ENCODE measurements around the gene CNN3. TPM values are rescaled to one million over a fixed set of nuclear protein-coding genes. Genes with fewer than 3 reads are reported as not detected.

Gene CNN3
- total and polyA plus RNA-seq, 8 donors = 239 to 326 (median 277) TPM

DNA sequence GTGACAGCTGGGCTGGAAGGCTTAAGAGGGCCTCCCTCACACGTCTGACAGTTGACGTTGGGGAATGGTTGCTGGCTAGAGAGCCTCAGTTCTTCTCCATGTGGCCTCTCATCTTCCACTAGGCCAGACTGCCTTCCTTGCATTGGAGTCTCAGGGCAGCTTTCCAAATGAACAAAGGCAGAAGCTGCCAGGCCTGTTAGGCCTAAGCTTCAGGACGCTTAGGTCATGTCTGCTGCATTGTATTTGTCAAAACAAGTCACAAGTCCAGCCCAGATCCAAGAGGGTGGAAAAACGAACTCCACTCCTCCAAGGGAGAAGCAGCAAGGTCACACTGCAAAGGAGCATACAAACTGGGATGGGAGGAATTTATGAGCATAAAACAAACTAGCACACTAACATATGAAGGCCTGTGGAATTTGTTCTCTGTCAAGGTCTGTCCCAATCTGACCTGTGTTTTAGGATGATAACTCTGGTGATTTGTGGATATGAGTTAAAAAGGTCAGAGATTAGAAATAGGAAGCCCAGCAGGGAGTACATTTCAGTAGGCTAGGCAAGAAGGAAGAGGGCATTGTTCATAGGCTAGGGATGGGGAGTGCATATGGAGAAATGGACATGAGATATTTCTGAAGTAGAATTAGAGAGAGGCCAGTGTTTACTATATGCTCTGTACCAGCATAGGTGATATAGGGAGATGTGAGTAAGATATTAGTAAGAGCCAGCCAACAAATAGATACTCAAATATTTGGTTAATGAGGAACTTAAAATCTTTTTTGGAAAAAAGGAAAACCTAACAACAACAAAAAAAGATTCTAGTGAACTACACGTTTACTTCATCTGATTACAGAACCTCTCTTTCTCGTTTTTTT, 29.1 kb upstream of the CNN3 start:
- ATAC-seq (peak; percentile 14), DNase-seq (no peak)
- Histone ChIP-seq H3K9me3 (no peaks in the 10 kb centered on the region), H3K27ac (no peak overlapping the region), H3K27me3 (no peaks in the 10 kb centered on the region), H3K36me3 (no peaks in the 10 kb centered on the region), H3K4me1 (peaks cover 0 to 4% of the 10 kb centered on the region in 2 donors), H3K4me3 (no peak overlapping the region)
- intact Hi-C loops (cut with DNase I) = no loop called here
- TF ChIP-seq, protein P1, sequence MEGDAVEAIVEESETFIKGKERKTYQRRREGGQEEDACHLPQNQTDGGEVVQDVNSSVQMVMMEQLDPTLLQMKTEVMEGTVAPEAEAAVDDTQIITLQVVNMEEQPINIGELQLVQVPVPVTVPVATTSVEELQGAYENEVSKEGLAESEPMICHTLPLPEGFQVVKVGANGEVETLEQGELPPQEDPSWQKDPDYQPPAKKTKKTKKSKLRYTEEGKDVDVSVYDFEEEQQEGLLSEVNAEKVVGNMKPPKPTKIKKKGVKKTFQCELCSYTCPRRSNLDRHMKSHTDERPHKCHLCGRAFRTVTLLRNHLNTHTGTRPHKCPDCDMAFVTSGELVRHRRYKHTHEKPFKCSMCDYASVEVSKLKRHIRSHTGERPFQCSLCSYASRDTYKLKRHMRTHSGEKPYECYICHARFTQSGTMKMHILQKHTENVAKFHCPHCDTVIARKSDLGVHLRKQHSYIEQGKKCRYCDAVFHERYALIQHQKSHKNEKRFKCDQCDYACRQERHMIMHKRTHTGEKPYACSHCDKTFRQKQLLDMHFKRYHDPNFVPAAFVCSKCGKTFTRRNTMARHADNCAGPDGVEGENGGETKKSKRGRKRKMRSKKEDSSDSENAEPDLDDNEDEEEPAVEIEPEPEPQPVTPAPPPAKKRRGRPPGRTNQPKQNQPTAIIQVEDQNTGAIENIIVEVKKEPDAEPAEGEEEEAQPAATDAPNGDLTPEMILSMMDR (IDR thresholded peaks at IDR 0.05) = no peak

DNA sequence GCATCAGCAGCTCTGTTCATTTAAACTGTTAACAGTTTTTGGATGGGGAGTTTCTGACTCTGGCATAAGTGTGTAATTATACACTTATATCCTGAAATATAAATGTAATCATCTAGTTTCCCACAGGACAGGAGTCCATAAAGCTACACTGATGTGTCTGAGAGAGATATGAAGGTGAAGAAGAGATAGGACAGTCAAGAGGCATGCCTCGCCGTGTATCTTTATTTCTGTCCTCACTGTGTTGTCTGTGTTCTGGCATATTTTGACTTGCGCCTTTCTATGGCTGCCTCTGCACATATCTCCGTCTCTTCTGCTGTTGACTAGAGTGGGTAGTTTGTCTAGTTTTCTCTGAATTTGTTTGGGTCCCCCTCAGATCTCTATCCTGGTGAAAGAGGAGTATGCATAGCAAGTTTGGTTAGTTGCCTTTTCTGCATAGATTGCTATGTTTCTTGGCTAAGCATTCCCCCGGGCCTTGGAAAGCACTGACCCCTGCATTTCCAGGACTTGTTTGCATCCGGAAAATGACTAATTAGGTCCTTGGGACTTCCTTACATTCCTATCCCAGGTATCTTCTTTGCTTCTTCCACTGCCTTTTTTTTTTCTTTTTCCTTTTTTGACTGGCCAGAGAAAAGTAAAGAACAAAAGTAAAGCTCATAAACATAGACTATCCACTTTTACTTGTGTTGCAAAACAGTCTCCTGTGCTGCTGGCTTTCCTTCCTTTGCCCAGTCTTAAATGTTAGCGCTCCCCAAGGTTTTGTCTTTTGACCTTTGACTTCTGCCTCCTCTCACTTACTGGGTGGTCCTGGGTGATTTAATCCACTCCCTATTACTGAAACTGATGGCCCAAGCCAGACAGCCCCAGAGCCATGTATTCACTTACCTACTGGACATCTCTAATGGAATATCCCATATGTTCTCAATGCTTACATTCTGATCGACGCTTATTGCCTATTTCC, 27.6 kb upstream of the CNN3 start:
- Histone ChIP-seq H3K4me3 (no peak overlapping the region), H3K27ac (peak overlapping the region in 1 of 2 donors; percentile 39), H3K36me3 (no peaks in the 10 kb centered on the region), H3K27me3 (no peaks in the 10 kb centered on the region), H3K9me3 (no peaks in the 10 kb centered on the region), H3K4me1 (peaks cover 0 to 9% of the 10 kb centered on the region in 2 donors)
- no peak for ATAC-seq
- intact Hi-C loops (cut with DNase I) = no loop called here
- no peak for DNase-seq
- TF ChIP-seq, protein P1 (IDR thresholded peaks at IDR 0.05) = no peak

DNA sequence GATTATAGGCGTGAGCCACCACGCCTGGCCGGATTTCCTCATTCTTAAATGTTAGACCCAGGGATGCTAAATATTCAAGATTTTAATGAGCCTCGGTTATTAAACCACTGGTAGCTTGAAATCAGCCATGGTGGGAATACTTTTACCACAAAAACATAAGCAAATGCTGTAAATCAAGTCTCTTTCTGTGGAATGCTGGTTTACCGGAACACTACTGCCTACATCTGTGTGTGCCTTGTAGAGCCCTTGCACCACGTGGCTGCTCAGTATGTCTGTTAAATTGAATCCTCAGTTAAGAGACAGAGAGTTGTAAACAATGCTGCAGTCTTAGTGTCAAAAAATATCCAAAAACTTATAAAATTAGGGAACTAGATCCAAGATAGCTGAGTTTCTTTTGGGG, 26.8 kb upstream of the CNN3 start:
- DNase-seq (no peak), ATAC-seq (no peak)
- no peak overlapping the region for H3K27ac ChIP-seq
- no peaks in the 10 kb centered on the region for H3K36me3 ChIP-seq
- TF ChIP-seq, protein P1 (IDR thresholded peaks at IDR 0.05) = no peak
- H3K9me3 ChIP-seq = no peaks in the 10 kb centered on the region
- H3K27me3 ChIP-seq = no peaks in the 10 kb centered on the region
- H3K4me3 ChIP-seq = no peak overlapping the region
- peaks cover 0 to 9% of the 10 kb centered on the region in 2 donors for H3K4me1 ChIP-seq
- intact Hi-C loops (cut with DNase I) = no loop called here

DNA sequence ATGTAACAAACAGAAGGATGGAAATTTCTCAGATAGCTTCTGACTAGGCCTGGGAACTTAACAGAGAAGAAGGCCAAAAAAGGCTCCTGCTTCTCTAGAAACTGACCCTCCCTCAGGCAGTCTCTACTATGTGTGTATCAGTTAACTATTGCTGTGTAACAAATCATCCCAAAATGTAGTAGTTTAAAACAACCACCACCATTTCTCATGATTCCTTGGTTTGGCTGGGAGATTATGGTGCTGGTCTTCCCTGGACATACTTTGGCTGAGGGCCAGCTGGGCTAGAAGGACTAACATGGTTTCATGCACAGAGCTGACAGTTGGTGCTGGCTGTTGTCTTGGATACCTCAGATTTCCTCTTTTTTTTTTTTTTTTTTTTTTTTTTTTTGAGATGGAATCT, 26.2 kb upstream of the CNN3 start:
- DNase-seq = no peak
- H3K4me3 ChIP-seq = no peak overlapping the region
- H3K4me1 ChIP-seq = peaks cover 0 to 9% of the 10 kb centered on the region in 2 donors
- H3K27ac ChIP-seq = no peak overlapping the region
- ATAC-seq = no peak
- TF ChIP-seq, protein P1 (IDR thresholded peaks at IDR 0.05) = no peak
- H3K36me3 ChIP-seq = no peaks in the 10 kb centered on the region
- H3K27me3 ChIP-seq = no peaks in the 10 kb centered on the region
- intact Hi-C loops (cut with DNase I) = no loop called here
- no peaks in the 10 kb centered on the region for H3K9me3 ChIP-seq

DNA sequence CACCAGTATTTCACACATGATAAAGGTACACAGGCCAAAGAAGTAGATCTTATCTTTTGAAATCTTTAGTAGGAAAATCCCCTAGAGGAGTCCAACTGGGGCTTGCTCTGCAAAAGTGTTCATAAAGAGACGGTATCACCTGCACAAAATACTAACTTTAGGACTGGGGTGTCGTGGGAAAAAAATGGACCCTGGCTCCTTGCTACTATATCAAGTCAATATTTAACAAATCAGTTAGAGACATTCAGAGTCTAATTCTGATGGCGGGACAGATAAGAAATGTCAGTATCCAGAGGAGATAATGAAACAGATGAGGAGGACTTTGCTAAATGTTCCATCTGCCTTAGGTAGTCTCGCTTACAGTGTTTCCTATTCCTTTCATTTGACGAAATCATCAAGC, 25.6 kb upstream of the CNN3 start:
- Histone ChIP-seq H3K27ac (no peak overlapping the region), H3K4me3 (no peak overlapping the region), H3K36me3 (no peaks in the 10 kb centered on the region), H3K4me1 (peaks cover 0 to 9% of the 10 kb centered on the region in 2 donors), H3K9me3 (no peaks in the 10 kb centered on the region), H3K27me3 (no peaks in the 10 kb centered on the region)
- intact Hi-C loops (cut with DNase I) = no loop called here
- TF ChIP-seq, protein P1 (IDR thresholded peaks at IDR 0.05) = no peak
- no peak for DNase-seq
- ATAC-seq = no peak

Data from left lung (tissue), 10 donors.